ENCODE measurements around the gene GJC2. TPM values are rescaled to one million over a fixed set of nuclear protein-coding genes. Genes with fewer than 3 reads are reported as not detected.
A peak's percentile ranks its signal among the peaks of the same experiment; 100 is the strongest.
"Not testable (repeated sequence)": the region's sequence is repeated elsewhere in the genome, so short reads cannot be mapped to it uniquely, and the experiment has no call there.

GJC2 gene
- total and polyA plus RNA-seq, 3 experiments from 2014 or later, result 0.57 to 1.1 TPM; not detected in 1

- CTCF ChIA-PET, result interaction anchor here (0.7 to 2.0 kb wide), 8 partner anchors 19 to 105 kb away, joined by 3 to 7 read pairs (median 4); partner anchors contain the start of gene ARF1
- no peaks in the 10 kb centered on the region for H3K27me3 ChIP-seq (ENCODE audit: insufficient read depth, low read length, poor library complexity, severe bottlenecking)
- peaks cover 21% of the 10 kb centered on the region for H3K4me1 ChIP-seq (ENCODE audit: insufficient read depth, low read length)
- peaks cover 13% of the 10 kb centered on the region for H3K36me3 ChIP-seq (ENCODE audit: insufficient read depth, low read length)
- Mint-ChIP-seq H3K27me3 (peaks cover 0 to 2% of the 10 kb centered on the region in 2 donors), H3K4me1 (peaks cover 21 to 29% (median 21%) of the 10 kb centered on the region in 3 donors), H3K4me3 (peak within 1 kb of the TSS; percentile 88 to 97 (median 93)), H3K9me3 (no peaks in the 10 kb centered on the region), H3K36me3 (peaks cover 0 to 21% (median 3%) of the 10 kb centered on the region in 3 donors), H3K27ac (peak within 1 kb of the TSS; percentile 89 to 98 (median 94))
- no peaks in the 10 kb centered on the region for H3K9me3 ChIP-seq (ENCODE audit: low read length)
- POLR2A ChIA-PET, result interaction anchor here (0.5 to 2.5 kb wide), 7 partner anchors 21 to 297 kb away, joined by 3 to 17 read pairs (median 5); partner anchors contain the start of genes ARF1, IBA57 and TRIM11
- peak within 1 kb of the TSS; percentile 92 for H3K4me3 ChIP-seq (ENCODE audit: low read length)
- peak within 1 kb of the TSS; percentile 93 for H3K27ac ChIP-seq (ENCODE audit: low read depth, low read length)
- DNase-seq, result peak; percentile 97 to 99 (median 98)
Measured at GRCh38 chr1:228109073-228109961, 40.4 kb upstream of the GJC2 start, which contains the start of gene MRPL55. Gene MRPL55 (minus strand): TSS chr1:228109299. CDS start chr1:228108260, 1,039 bp downstream.

- H3K27ac Mint-ChIP-seq, result peak overlapping the region; percentile 89 to 98 (median 94)
- ChIA-PET CTCF (interaction anchor here (0.7 to 2.0 kb wide), 8 partner anchors 20 to 104 kb away, joined by 3 to 7 read pairs (median 4); partner anchors contain the start of gene ARF1), POLR2A (interaction anchor here (0.5 to 2.5 kb wide), 7 partner anchors 21 to 297 kb away, joined by 3 to 17 read pairs (median 5); partner anchors contain the start of genes ARF1, IBA57 and TRIM11)
- DNase-seq, result no peak
- no peaks in the 10 kb centered on the region for H3K9me3 Mint-ChIP-seq
- peaks cover 0 to 2% of the 10 kb centered on the region in 2 donors for H3K27me3 Mint-ChIP-seq
- peaks cover 0 to 19% (median 3%) of the 10 kb centered on the region in 3 donors for H3K36me3 Mint-ChIP-seq
- Histone ChIP-seq H3K36me3 (ENCODE audit: insufficient read depth, low read length) (peaks cover 13% of the 10 kb centered on the region), H3K4me1 (ENCODE audit: insufficient read depth, low read length) (peaks cover 20% of the 10 kb centered on the region), H3K4me3 (ENCODE audit: low read length) (peak overlapping the region; percentile 92), H3K9me3 (ENCODE audit: low read length) (no peaks in the 10 kb centered on the region), H3K27me3 (ENCODE audit: insufficient read depth, low read length, poor library complexity, severe bottlenecking) (no peaks in the 10 kb centered on the region), H3K27ac (ENCODE audit: low read depth, low read length) (peak overlapping the region; percentile 93)
- H3K4me1 Mint-ChIP-seq, result peaks cover 18 to 25% (median 18%) of the 10 kb centered on the region in 3 donors
- peak overlapping the region; percentile 88 to 97 (median 93) for H3K4me3 Mint-ChIP-seq
Measured at GRCh38 chr1:228109962-228110488, 39.7 kb upstream of the GJC2 start.

- peak overlapping the region in 3 of 7 donors; percentile 9 to 93 (median 92) for H3K4me3 Mint-ChIP-seq
- no peaks in the 10 kb centered on the region for H3K9me3 ChIP-seq (ENCODE audit: low read length)
- peaks cover 18 to 25% (median 18%) of the 10 kb centered on the region in 3 donors for H3K4me1 Mint-ChIP-seq
- no peaks in the 10 kb centered on the region for H3K27me3 ChIP-seq (ENCODE audit: insufficient read depth, low read length, poor library complexity, severe bottlenecking)
- H3K27me3 Mint-ChIP-seq, result peaks cover 0 to 2% of the 10 kb centered on the region in 2 donors
- peaks cover 0 to 19% (median 3%) of the 10 kb centered on the region in 3 donors for H3K36me3 Mint-ChIP-seq
- POLR2A ChIA-PET, result interaction anchor here (2.5 kb wide), 1 partner anchor 28 kb away, joined by 17 read pairs; the partner anchor contains the start of gene ARF1
- H3K36me3 ChIP-seq (ENCODE audit: insufficient read depth, low read length), result peaks cover 13% of the 10 kb centered on the region
- CTCF ChIA-PET, result interaction anchor here (1.2 to 2.0 kb wide), 3 partner anchors 20 to 104 kb away, joined by 4 to 7 read pairs (median 5); no protein-coding TSS in a partner anchor
- H3K4me3 ChIP-seq (ENCODE audit: low read length), result no peak overlapping the region
- peak overlapping the region; percentile 93 for H3K27ac ChIP-seq (ENCODE audit: low read depth, low read length)
- H3K27ac Mint-ChIP-seq, result peak overlapping the region in 2 of 8 donors; percentile 55 to 90
- peaks cover 20% of the 10 kb centered on the region for H3K4me1 ChIP-seq (ENCODE audit: insufficient read depth, low read length)
- no peak for DNase-seq
- H3K9me3 Mint-ChIP-seq, result no peaks in the 10 kb centered on the region
Measured at GRCh38 chr1:228110556-228110955, 39.2 kb upstream of the GJC2 start.

GRCh38 chr1:228111315-228111714 lies 38.4 kb upstream of the GJC2 start:
- Mint-ChIP-seq H3K27ac (peak overlapping the region in 1 of 8 donors; percentile 90), H3K4me1 (peaks cover 17 to 25% (median 18%) of the 10 kb centered on the region in 3 donors), H3K36me3 (peaks cover 0 to 15% (median 3%) of the 10 kb centered on the region in 3 donors)
- DNase-seq; H3K9me3 Mint-ChIP-seq; H3K27ac ChIP-seq (ENCODE audit: low read depth, low read length); H3K27me3 Mint-ChIP-seq; H3K27me3 ChIP-seq (ENCODE audit: insufficient read depth, low read length, poor library complexity, severe bottlenecking); H3K4me3 ChIP-seq (ENCODE audit: low read length); H3K4me3 Mint-ChIP-seq; H3K9me3 ChIP-seq (ENCODE audit: low read length); POLR2A ChIA-PET: not testable (repeated sequence)
- H3K4me1 ChIP-seq (ENCODE audit: insufficient read depth, low read length), result peaks cover 20% of the 10 kb centered on the region
- CTCF ChIA-PET, result interaction anchor here (2.0 kb wide), 1 partner anchor 19 kb away, joined by 7 read pairs; no protein-coding TSS in a partner anchor
- peaks cover 11% of the 10 kb centered on the region for H3K36me3 ChIP-seq (ENCODE audit: insufficient read depth, low read length)

- Mint-ChIP-seq H3K4me3 (no peak overlapping the region), H3K9me3 (no peaks in the 10 kb centered on the region), H3K4me1 (peaks cover 16 to 25% (median 18%) of the 10 kb centered on the region in 3 donors), H3K27ac (peak overlapping the region in 1 of 8 donors; percentile 33), H3K36me3 (peaks cover 0 to 7% (median 0%) of the 10 kb centered on the region in 3 donors), H3K27me3 (peaks cover 0 to 3% of the 10 kb centered on the region in 2 donors)
- no peak overlapping the region for H3K27ac ChIP-seq (ENCODE audit: low read depth, low read length)
- no peaks in the 10 kb centered on the region for H3K27me3 ChIP-seq (ENCODE audit: insufficient read depth, low read length, poor library complexity, severe bottlenecking)
- ChIA-PET CTCF (interaction anchor here (1.2 kb wide), 1 partner anchor 54 kb away, joined by 4 read pairs; no protein-coding TSS in a partner anchor), POLR2A (no interaction called here)
- no peak overlapping the region for H3K4me3 ChIP-seq (ENCODE audit: low read length)
- DNase-seq, result no peak
- H3K9me3 ChIP-seq (ENCODE audit: low read length), result no peaks in the 10 kb centered on the region
- H3K4me1 ChIP-seq (ENCODE audit: insufficient read depth, low read length), result peaks cover 20% of the 10 kb centered on the region
- H3K36me3 ChIP-seq (ENCODE audit: insufficient read depth, low read length), result peaks cover 2% of the 10 kb centered on the region
Measured at GRCh38 chr1:228112167-228112566, 37.6 kb upstream of the GJC2 start.

- Histone ChIP-seq H3K36me3 (ENCODE audit: insufficient read depth, low read length) (no peaks in the 10 kb centered on the region), H3K4me3 (ENCODE audit: low read length) (no peak overlapping the region), H3K27ac (ENCODE audit: low read depth, low read length) (no peak overlapping the region), H3K27me3 (ENCODE audit: insufficient read depth, low read length, poor library complexity, severe bottlenecking) (no peaks in the 10 kb centered on the region), H3K9me3 (ENCODE audit: low read length) (no peaks in the 10 kb centered on the region), H3K4me1 (ENCODE audit: insufficient read depth, low read length) (peaks cover 20% of the 10 kb centered on the region)
- H3K27me3 Mint-ChIP-seq, result peaks cover 0 to 3% of the 10 kb centered on the region in 2 donors
- H3K4me1 Mint-ChIP-seq, result peaks cover 16 to 25% (median 18%) of the 10 kb centered on the region in 3 donors
- H3K27ac Mint-ChIP-seq, result peak overlapping the region in 1 of 8 donors; percentile 33
- ChIA-PET POLR2A (no interaction called here), CTCF (interaction anchor here (1.2 kb wide), 1 partner anchor 54 kb away, joined by 4 read pairs; no protein-coding TSS in a partner anchor)
- no peak for DNase-seq
- peaks cover 0 to 3% (median 0%) of the 10 kb centered on the region in 3 donors for H3K36me3 Mint-ChIP-seq
- no peak overlapping the region for H3K4me3 Mint-ChIP-seq
- no peaks in the 10 kb centered on the region for H3K9me3 Mint-ChIP-seq
Measured at GRCh38 chr1:228112617-228113016, 37.1 kb upstream of the GJC2 start.

- CTCF ChIA-PET, result no interaction called here
- peaks cover 7% of the 10 kb centered on the region for H3K4me1 ChIP-seq (ENCODE audit: insufficient read depth, low read length)
- H3K36me3 ChIP-seq (ENCODE audit: insufficient read depth, low read length), result no peaks in the 10 kb centered on the region
- no peak for DNase-seq
- H3K4me1 Mint-ChIP-seq, result peaks cover 1 to 5% (median 4%) of the 10 kb centered on the region in 3 donors
- peaks cover 0 to 3% of the 10 kb centered on the region in 2 donors for H3K27me3 Mint-ChIP-seq
- H3K27ac ChIP-seq (ENCODE audit: low read depth, low read length), result no peak overlapping the region
- POLR2A ChIA-PET, result no interaction called here
- no peaks in the 10 kb centered on the region for H3K36me3 Mint-ChIP-seq
- H3K27ac Mint-ChIP-seq, result peak overlapping the region in 1 of 8 donors; percentile 41
- no peaks in the 10 kb centered on the region for H3K9me3 ChIP-seq (ENCODE audit: low read length)
- H3K27me3 ChIP-seq (ENCODE audit: insufficient read depth, low read length, poor library complexity, severe bottlenecking), result no peaks in the 10 kb centered on the region
- H3K4me3 ChIP-seq (ENCODE audit: low read length), result no peak overlapping the region
- H3K4me3 Mint-ChIP-seq, result no peak overlapping the region
- H3K9me3 Mint-ChIP-seq, result no peaks in the 10 kb centered on the region
Measured at GRCh38 chr1:228114827-228115226, 34.9 kb upstream of the GJC2 start.
